ENCODE measurements around the gene TCP11L1.

DNA sequence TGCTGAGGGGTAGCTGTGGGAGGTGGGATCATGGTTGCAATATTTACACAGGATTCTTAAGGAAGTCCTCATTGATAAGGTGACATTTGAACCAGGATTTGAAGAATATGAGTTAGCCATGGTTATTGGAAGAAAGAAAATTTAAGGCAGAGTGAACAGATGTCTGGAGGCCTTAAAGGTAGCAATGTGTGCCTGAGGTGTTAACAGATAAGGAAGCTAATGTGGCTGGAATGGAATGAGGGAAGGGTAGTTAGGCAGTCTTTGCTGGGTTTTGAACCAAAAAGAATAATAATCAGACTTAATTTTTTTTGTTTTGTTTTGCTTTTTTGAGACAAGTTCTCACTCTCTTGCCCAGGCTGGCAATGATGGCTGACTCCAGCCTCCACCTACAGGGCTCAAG, 33.4 kb upstream of the TCP11L1 start:
- no peak for TF ChIP-seq REPIN1 (tag by site-specific recombination; IDR thresholded peaks at IDR 0.05; ENCODE audit: low read depth)
- TF ChIP-seq ZNF146 (tag by site-specific recombination; IDR thresholded peaks at IDR 0.05), result no peak
